ENCODE results near the gene PRSS23.

DNA sequence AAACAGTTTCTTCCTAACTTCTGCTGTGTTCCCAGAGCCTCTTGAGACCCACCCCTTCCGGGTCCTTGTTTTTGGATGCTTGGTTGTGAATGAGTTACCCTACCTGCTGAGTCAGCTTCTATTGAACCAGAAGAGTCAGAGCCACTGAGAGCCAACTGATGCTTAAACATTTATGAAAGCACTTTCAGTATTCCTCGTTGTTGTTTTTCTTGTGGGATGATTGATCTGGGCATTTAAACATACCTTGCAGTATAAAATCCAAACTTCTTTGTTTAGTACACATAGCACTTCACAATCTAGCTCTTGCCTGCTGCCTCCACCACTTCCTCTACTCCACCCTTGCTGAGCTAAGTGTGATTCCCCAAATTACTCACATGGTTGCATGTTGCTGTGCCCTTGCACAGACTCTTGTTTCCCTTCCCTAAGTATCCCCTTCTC lies 5.5 kb downstream of the PRSS23 start:
- TF ChIP-seq, protein P1, sequence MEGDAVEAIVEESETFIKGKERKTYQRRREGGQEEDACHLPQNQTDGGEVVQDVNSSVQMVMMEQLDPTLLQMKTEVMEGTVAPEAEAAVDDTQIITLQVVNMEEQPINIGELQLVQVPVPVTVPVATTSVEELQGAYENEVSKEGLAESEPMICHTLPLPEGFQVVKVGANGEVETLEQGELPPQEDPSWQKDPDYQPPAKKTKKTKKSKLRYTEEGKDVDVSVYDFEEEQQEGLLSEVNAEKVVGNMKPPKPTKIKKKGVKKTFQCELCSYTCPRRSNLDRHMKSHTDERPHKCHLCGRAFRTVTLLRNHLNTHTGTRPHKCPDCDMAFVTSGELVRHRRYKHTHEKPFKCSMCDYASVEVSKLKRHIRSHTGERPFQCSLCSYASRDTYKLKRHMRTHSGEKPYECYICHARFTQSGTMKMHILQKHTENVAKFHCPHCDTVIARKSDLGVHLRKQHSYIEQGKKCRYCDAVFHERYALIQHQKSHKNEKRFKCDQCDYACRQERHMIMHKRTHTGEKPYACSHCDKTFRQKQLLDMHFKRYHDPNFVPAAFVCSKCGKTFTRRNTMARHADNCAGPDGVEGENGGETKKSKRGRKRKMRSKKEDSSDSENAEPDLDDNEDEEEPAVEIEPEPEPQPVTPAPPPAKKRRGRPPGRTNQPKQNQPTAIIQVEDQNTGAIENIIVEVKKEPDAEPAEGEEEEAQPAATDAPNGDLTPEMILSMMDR (IDR thresholded peaks at IDR 0.05) = no peak
- no peak for TF ChIP-seq POLR2A (IDR thresholded peaks at IDR 0.05)
